Colon (tissue), 2 donors: ENCODE results near the gene PSD.

Experiments used
- FAIRE-seq: peaks from 2 replicates; lab custom pipeline; 2012; peaks lifted over from hg19 to GRCh38; lab: Jason Lieb, UNC
- donor health status: control.
- donor health status: control.

Gene PSD

DNA sequence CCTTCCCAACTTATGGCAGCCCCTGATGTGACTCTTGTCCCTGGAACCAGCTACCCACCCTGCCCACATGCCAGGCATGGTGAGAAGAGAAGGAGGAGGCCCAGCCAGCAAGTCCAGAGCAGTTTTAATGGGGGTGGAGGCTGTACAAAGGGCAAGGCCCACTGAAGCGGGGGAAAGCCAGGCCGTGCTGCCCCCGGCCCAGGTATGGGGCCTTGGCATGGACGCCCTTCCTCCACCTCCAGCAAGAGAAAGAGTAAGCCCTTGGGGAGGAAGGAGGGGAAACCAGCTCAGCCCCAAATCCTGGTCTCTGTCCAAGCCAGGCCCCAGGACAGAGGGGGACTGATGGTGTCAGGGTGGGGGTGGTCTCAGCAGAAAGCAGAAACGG, 16.1 kb downstream of the PSD start:
- FAIRE-seq: no peak

DNA sequence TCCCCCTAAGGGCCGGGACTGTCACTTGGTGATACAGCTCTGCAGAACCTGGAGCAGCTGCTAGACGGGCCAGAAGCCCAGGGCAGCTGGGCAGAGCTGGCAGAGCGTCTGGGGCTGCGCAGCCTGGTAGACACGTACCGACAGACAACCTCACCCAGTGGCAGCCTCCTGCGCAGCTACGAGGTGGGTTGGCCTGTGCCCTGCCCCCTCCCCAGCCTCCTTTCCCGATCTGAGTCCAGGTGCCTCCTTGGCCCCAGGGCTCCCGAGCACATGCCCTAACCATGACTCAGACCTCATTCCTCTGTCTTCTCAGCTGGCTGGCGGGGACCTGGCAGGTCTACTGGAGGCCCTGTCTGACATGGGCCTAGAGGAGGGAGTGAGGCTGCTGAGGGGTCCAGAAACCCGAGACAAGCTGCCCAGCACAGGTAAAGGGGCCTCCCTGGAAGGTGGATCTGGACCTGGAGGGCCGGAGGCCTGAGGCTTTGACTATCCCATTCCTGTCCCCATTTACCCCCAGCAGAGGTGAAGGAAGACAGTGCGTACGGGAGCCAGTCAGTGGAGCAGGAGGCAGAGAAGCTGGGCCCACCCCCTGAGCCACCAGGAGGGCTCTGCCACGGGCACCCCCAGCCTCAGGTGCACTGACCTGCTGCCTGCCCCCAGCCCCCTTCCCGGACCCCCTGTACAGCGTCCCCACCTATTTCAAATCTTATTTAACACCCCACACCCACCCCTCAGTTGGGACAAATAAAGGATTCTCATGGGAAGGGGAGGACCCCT, 16.7 kb downstream of the PSD start:
- no peak for FAIRE-seq

DNA sequence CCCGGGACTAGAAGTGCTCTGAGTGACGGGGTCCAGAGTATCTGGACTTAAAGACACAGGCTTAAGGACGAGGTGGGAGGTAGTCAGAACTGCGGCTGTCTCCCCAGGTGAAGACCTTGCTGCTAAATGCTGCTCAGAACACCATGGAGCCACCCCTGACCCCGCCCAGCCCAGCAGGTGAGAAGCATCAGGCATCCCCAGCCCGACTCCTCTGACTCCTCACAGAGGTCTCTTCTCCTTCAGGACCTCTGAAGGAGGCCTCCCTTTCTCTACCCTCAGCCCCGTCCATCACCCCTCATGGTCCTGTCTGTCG, 17.3 kb downstream of the PSD start:
- no peak for FAIRE-seq

DNA sequence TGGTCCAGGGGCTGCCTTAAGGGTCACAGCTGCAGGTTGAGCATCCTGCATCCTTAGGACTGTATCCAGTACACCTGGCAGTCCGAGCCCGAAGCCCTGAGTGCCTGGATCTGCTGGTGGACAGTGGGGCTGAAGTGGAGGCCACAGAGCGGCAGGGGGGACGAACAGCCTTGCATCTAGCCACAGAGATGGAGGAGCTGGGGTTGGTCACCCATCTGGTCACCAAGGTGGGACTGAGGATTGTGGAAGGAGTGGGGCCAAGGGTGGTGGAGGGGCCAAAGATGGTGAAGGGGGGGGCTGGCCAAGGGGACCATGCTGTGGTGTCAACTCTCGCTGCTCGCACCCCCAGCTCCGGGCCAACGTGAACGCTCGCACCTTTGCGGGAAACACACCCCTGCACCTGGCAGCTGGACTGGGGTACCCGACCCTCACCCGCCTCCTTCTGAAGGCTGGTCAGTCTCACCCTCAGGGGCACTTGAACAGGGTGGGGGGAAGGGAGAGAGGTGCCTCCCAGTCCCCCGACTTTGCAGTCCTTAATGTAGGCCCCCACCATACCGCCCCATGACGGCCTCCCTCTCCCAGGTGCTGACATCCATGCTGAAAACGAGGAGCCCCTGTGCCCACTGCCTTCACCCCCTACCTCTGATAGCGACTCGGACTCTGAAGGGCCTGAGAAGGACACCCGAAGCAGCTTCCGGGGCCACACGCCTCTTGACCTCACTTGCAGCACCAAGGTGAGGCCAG, 17.8 kb downstream of the PSD start:
- no peak for FAIRE-seq

DNA sequence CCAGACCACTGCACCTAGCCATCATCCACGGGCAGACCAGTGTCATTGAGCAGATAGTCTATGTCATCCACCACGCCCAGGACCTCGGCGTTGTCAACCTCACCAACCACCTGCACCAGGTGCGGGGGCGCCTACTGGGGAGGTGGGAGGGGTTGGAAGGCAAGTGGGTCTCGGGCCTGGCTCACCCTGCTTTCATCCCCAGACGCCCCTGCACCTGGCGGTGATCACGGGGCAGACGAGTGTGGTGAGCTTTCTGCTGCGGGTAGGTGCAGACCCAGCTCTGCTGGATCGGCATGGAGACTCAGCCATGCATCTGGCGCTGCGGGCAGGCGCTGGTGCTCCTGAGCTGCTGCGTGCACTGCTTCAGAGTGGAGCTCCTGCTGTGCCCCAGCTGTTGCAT, 18.5 kb downstream of the PSD start:
- no peak for FAIRE-seq

DNA sequence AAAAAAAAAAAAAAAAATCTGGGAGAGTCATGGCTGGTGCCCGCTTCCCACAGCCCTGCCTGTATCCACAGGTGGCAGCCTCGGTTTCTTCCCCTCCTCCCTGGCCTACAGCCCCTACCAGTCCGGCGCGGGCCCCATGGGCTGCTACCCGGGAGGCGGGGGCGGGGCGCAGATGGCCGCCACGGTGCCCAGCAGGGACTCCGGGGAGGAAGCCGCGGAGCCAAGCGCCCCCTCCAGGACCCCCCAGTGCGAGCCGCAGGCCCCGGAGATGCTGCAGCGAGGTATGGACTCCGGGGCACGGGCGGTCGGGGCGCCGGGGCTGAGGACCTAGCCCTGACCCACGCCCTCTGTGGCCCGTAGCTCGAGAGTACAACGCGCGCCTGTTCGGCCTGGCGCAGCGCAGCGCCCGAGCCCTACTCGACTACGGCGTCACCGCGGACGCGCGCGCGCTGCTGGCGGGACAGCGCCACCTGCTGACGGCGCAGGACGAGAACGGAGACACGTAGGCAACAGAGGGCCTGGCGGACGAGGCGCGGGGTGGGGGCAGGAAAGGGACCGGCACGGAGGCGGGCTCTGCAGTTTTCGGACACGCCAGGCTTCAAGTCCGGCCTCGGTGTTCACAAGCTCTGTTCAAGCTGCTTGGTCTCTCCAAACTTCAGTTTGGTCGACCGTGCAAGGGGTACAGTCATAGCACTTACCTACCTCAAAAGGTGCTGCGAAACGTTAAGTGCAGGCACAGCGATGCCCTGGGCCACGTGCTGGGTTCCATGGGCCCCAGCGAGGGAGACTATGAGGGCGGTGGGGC, 19.2 kb downstream of the PSD start:
- FAIRE-seq: no peak

DNA sequence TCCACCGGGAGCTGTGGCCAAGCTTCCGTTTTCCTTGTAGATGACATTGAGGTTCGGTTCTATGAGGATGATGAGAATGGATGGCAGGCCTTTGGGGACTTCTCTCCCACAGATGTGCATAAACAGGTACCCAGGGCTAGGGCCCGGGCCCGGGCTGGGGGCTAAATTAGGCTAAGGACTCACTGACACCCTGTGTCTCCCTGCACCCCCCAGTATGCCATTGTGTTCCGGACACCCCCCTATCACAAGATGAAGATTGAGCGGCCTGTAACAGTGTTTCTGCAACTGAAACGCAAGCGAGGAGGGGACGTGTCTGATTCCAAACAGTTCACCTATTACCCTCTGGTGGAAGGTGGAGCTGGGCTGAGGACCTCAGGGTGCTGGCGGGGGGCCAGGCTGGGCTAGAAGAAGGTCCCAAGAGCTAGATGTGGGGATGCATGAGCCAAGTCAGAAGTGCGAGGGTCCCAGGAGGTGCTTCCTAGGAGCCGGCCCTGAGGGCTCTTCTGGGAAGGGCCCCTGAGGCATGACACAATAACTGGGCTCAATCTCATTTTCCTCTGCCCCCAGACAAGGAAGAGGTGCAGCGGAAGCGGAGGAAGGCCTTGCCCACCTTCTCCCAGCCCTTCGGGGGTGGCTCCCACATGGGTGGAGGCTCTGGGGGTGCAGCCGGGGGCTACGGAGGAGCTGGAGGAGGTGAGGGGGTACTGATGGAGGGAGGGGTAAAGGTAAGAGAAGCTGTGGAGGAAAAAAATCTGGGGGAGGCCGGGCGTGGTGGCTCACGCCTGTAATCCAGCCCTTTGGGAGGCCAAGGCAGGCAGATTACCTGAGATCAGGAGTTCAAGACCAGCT, 20.2 kb downstream of the PSD start:
- no peak for FAIRE-seq

DNA sequence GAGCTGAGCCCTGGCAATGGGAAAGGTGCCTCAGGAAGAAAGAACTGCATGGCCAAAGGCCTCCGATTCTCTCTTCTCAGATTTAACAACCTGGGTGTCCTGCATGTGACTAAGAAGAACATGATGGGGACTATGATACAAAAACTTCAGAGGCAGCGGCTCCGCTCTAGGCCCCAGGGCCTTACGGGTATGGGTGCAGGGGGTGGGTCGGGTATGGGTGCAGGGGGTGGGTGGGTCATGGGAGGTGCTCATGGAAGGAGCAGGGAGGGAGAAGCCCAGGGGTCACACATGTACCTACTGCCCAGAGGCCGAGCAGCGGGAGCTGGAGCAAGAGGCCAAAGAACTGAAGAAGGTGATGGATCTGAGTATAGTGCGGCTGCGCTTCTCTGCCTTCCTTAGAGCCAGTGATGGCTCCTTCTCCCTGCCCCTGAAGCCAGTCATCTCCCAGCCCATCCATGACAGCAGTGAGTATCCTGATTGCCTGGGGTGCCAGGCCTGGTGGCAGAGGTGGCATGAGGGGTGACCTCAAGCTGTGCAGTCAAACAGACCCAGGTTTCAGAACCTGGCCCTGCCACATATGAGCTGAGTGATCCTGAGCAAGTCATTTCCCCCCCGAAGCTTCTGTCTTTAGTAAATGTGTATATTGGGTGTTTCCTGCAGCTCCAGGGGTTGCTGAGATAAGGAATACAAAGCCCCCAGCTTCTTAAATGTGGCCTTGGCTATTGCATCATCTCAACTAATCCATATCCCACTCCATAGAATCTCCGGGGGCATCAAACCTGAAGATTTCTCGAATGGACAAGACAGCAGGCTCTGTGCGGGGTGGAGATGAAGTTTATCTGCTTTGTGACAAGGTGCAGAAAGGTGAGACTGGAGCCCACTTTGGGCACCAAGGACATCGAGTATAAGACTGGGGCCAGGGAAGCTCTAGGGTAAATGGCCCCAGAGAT, 21.1 kb downstream of the PSD start:
- FAIRE-seq: no peak

DNA sequence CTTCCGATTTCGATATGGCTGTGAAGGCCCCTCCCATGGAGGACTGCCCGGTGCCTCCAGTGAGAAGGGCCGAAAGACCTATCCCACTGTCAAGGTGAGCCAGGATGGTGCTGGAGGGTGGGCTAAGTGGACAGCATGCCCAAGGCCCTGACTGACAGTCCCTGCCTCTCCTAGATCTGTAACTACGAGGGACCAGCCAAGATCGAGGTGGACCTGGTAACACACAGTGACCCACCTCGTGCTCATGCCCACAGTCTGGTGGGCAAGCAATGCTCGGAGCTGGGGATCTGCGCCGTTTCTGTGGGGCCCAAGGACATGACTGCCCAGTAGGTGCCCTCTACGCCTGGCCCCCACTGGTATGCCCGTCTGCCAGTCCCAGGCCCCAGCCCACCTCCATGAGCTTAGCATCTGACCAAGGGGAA, 21.8 kb downstream of the PSD start:
- no peak for FAIRE-seq

DNA sequence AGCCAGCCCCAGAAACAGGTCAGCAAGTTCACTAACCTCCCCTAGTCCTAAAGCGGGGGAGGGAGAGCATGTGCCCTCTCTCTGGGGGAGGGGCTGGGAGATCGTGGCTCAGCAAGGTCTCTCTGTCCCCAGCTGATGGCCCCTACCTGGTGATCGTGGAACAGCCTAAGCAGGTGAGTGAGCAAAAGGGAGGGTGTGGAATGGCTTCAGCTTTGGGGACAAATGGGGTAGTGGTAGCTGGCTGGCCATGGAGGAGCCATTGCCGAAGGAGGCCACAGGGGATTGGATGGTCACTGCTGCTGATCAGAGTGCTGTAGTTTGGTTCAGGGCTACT, 22.3 kb downstream of the PSD start:
- no peak for FAIRE-seq

DNA sequence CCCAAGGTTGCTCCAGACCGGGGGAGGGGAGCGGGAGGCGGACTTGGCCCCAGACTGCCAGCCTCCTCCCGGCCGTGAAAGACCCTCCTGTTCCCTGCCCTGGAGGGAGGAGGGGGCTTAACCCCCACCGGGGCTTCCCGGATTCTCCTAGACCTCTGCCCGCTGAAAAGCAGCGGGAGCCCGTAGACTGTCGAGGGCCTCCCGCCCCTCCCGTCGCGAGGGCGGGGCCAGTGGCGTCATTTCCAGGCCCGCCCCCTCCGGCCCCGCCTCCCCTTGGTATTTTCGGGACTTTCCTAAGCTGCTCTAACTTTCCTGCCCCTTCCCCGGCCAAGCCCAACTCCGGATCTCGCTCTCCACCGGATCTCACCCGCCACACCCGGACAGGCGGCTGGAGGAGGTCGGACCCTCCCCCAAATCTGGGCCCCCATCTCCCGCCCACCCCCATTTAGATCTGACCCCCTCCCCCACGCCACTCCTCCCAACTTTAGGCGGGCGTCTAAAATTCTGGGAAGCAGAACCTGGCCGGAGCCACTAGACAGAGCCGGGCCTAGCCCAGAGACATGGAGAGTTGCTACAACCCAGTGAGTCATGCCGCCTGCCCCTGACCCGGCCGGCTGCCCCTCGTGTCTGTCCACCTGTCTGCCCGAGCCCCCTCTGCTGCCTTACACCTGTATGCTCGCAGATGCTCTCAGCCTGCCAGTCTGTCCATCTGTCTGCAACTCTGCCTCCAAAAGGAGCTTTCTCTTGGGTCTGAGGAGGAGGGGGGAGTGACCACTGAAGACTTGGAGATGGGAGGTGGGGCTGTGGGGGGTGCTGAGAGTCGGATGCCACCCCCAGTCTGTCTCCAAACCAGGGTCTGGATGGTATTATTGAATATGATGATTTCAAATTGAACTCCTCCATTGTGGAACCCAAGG, 22.9 kb downstream of the PSD start, which contains the start of gene NFKB2:
Gene NFKB2, plus strand, starts transcription at position 306 of the 917 bp plus-strand sequence. Its CDS starts 255 bp downstream, at position 561.
- no peak for FAIRE-seq

DNA sequence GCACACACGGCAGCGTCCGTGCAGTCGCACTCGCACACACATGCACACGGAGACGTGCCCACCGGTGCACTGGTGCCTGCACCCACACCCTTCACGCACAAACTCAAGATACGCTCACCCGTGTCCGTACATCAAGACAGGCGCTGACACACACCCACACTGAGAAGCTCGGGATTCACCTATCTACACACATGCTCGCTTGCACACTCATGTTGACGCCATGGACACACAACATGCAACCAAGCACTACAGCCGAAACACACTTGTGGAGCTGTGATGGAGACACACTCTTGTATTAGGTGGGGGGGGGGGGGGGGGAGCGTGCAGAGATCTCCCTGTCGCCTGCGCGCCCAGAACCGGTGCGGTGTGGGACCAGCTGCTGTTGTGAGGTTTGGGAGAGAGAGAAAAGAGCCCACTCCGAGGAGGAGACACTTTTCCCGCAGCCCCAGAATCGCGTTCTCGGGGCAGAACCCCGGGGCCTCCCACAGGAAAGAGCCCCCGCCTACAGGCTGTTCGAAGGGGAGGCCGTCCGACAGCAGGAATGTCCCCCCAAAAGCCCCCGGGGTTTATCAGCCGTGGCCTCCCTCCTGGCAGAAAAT, 23.7 kb downstream of the PSD start:
- FAIRE-seq: no peak

DNA sequence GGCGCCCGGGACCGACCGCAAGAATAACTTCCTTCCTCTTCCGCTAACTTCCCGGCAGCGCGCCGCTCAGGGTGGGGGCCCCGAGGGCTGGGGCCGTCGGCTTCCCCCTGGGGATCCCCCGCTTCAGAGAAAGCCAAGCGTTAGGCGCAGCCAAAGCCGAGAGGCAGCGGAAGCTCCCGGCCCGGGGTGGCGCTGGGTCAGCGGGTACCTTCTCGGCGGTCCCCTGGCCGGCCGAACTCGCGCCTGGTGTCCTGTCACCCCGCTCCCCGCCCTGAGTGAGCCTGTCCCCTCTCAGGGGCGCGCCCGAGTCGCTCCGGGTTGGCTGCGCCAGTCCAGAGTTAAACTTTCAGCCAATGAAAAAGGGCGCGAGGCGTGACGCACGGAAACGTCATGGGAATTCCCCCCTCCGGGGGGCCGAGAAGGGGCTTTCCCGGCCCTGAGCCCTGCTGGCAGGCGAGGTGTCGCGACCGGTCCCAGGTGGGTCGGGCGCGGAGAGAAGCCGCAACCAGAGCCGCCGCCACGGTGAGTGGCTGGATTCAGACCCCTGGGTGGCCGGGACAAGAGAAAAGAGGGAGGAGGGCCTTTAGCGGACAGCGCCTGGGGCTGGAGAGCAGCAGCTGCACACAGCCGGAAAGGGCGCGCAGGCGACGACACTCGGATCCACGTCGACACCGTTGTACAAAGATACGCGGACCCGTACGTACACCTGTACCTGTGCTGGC, 24.3 kb downstream of the PSD start:
- no peak for FAIRE-seq

DNA sequence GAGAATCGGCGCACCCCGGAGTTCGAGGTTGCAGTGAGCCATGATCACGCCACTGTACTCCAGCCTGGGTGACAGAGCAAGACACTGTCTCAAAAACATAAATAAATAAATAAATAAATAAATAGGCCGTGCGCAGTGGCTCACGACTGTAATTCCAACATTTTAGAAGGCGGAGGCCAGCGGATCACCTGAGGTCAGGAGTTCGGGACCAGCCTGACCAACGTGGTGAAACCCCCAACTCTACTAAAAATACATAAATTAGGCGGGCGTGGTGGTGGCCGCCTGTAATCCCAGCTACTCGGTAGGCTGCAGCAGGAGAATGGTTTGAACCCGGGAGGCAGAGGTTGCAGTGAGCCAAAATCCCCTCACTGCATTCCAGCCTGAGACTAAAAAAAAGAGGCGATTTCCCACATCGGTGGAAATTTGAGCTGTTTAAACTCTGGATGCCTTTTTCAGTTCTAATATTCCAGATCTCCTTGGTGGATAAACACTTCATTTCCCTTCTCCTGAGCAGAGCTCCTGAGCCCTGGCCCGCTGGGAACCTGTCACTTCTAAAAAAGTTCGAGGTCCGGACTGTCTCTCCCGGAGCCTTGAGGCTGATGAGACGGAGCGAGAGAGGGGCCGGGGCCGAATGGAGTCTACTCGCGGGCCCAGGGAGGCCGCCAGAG, 25.0 kb downstream of the PSD start:
- no peak for FAIRE-seq

DNA sequence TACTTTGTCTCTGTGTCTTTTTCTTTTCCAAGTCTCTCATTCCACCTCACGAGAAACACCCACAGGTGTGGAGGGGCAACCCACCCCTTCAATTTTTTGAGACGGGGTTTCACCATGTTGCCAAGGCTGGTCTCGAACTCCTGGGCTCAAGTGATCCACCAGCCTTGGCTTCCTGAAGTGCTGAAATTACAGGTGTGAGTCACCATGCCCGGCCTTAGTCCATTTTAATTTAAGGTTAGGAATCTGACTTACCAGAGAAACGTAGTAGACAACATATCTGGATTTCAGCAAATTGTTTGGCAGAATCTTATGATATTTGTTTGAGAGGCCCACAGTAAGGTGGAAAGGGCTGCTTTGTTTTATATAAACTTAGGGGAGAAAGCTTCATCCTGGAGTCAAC, 26.3 kb downstream of the PSD start:
- FAIRE-seq: no peak

DNA sequence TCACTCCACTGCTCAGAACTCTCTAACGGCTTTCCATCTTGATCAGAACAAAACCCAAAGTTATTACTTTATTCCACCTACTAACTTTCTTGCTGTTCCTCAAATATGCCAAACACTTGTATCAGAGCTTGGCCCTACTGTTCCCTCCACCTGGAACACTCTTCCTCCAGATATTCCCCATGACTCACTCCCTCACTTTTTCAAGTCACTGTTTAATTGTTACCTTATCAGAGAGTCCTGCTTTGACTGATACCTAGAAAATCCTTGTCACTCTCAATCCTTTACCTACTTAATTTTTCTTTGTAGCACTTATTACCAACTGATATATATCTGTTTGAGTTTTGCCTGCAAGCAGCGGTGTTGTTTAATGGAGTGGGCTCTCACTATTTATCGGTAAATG, 28.7 kb downstream of the PSD start:
- FAIRE-seq: no peak

DNA sequence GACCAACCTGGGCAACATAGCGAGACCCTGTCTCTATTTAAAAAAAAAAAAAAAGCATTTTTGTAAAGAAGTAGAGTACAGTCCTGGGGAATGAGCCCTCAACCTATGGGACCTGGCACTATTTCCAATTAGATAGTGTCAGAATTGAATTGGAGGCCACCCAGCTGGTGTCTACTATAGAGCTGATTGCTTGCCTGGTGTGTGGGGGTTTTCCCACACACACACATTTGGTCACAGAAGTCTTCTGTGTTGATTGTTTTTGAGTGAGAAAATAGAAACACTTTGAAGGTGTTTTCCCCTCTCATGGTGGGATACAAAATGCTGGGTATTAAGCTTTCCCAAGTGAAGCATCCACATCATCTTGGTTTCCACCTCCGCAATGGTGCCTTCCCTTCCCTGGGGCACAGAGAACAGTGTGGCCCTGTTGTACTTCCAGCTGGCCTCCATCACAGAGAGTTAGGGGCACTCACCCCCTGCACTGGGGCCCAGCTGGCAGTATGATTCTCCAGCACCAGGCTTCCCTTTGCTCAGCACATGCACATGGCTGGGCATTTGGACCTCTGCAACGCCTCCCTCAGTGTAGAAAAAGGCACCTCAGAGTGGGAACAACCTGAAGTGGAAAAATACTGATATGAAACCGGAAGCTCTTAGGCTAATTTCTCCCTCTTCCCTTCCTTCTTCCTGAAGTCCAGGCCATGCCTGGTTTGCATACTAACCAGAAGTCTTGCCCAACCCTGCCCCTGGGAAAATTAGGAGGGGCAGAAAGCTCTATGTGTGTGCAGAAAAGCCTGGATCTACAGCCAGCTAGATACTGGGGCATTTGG, 33.8 kb downstream of the PSD start:
- FAIRE-seq: no peak
